Fibroblast of gingiva (primary cell): ENCODE results near the gene ATP10A.
A peak's percentile ranks its signal among the peaks of the same experiment; 100 is the strongest.

ENCODE experiments used
- DNase-seq: peaks from one replicate; pipeline ENCODE4 v3.0.0-alpha.2; 2011; ENCODE audit warnings: low read depth

The ATP10A gene

GRCh38 chr15:25863111-25863967 is at the start of gene ATP10A:
Gene ATP10A, minus strand, starts transcription at chr15:25863327. Its CDS starts 231 bp downstream, at chr15:25863096.
- peak; percentile 58 for DNase-seq

DNA sequence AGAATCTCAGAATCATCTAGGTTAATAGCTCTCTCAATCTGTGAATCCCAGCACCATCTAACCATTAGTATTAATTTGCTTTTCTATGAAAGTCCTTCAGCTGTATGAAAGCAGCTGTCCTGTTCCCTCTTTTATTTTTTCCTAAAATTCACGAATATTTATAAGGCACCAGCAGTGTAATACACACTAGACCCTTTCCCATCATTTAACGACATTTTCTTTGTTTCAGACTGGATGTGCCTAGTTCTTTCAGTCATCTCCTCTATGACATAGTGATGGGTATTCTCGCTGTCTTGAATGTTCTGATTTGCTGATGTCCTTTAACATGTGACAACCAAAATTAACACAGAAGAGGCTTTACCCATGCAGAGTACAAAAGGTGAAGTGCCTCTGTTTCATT is 48.9 kb upstream of the ATP10A start:
- DNase-seq: no peak

DNA sequence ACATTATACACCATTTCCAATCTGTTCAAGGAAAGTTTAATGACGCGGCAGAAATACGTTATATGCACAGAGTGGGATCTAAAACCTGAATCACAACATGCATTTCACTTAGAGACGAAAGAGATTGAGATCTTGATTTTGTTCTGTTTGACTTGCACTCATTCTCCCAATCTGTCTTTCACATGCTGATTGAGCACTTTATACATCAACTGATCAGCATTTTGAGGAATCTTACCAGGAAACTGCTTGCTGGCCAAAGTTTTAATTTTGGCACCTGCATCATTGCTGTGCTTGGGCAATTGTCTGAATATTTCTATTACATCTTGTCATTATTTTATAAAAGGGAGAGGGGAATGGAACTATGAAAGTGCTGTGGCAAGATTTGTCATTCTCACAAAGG is 47.7 kb upstream of the ATP10A start:
- DNase-seq: no peak

DNA sequence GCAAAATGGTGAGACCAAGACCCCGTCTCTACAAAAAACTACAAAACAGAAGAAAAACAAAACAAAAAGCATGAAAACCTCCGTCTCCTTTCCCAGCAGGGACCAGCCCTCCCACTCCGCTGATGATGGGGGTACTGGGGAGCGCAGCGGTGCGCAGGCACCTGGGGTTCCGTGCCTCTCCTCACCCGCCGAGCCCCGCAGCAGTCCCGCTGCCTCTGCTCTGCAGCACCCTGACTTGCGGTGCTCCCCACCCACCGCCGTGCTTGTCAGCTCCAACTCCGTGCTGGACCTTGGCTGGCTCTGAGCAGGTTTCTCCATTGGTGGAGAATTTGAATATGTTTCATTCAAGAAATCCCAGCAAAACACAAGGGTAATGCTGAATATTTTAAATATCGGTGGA is 46.7 kb upstream of the ATP10A start:
- DNase-seq: no peak

DNA sequence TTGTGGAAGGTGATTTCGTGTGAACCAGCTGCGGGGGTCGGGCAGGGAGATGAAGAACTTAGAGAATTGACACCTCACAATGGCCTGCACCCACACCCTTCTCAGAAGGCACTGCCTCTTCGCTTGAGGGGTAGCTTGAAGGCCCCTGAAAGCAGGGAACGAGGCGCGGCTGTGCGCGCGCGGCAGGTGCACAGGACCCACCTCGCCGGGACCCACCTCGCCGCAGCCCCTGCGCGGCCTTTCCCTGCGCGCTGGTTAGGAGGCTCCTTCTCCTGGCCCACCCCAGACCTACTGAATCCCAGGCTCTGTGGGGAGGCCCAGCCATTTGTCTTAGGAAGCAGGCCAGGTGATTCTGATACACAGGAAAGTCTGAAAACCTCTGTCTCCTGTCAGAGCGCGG is 46.2 kb upstream of the ATP10A start:
- no peak for DNase-seq

GRCh38 chr15:25905140-25905539 is 42.0 kb upstream of the ATP10A start:
- peak; percentile 89 for DNase-seq

DNA sequence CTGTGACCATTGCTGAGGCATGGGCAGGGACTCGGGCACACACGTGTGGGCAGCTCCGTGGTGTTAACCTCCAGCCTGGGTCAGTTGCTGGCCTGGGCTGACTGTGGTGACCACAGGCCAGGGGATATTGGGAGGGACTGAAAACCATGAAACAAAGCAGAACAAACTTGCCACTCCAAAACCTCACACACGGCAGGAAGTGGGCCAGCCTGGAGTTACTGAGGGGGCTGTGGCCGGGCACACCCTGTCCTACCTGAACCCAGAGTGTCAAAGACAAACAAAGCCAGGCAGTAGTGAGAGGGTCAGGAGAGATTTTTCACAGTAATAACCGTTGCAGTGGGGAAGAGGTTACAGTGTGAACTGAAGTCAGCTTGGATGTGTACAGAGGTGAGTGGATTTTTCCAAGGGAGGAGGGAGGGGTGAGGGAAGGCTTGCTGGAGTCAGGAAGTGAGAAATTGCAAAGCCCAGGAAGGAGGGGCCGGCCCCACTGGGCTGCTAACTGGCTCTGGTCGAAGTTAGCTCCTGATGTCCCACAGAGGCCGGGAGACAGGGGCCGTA is 40.0 kb upstream of the ATP10A start:
- DNase-seq: peak; percentile 18

DNA sequence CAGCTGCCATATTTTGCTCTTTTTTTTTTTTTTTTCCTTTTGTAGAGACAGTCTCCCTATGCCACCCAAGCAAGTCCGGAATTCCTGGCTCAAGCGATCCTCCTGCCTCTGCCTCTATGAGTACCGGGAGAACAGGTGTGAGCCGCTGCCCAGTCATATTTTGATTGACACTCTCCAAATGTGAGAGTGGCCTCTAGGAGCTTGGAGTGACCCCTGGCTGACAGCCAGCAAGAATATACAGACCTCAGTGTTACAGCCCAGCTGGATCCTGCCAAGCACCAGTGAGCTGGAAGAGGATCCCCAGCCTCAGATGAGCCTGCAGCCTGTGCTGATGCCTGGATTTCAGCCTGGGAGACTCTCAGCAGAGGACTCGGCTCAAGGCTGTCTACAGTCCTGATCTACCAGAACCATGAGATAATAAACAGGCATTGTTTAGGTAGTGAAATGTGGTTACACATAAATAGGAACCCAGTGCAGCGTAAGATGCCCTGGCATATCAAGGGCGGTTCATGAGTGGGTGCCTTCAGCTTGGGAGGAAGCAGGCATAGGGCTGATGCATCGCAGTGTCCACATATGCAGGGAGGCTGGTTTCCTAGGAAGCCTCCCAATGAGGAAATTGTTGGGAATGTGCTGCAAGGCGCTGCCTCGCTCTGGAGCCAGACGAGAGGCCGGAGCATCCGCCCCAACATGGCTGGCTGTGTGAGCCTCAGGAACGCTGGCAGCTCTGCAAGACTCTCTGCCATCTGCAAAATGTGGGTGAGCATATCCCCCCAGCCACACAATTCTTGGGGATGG is 38.9 kb upstream of the ATP10A start:
- DNase-seq: no peak

DNA sequence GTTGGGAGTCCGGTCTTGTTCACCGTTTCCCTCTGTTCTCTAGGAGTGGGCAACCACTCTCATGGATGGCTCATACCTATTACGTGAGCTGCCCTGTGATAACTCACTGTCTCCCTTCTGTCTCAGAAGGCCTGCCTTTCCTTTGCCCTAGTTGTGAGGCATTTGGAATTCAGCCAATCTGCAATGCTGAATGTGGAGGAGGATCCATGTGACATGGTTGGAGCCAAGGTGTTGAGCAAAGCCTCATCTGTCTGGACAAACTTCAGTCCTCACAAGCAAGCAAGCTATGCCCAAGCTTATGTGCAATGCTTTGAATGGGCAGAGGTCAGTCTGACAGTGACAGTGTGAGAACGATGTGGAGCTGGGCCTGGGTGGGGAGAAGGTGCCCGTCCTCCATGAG is 37.8 kb upstream of the ATP10A start:
- peak; percentile 56 for DNase-seq

GRCh38 chr15:25900431-25900830 is 37.3 kb upstream of the ATP10A start:
- peak; percentile 21 for DNase-seq

DNA sequence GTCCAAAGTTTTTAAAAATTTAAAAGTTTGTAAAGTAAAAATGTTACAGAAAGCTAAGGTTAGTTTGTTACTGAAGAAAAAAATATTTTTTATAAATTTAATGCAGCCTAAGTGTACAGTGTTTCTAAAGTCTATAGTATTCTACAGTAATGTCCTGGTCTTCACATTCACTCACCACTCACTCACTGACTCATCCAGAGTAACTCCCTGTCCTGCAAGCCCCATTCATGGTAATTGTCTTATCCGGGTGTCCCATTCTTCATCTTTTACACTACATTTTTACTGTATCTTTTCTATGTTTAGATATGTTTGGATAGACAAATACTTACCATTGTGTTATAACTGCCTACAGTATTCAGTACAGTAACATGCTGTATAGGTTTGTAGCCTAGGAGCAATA is 36.7 kb upstream of the ATP10A start:
- DNase-seq: no peak

DNA sequence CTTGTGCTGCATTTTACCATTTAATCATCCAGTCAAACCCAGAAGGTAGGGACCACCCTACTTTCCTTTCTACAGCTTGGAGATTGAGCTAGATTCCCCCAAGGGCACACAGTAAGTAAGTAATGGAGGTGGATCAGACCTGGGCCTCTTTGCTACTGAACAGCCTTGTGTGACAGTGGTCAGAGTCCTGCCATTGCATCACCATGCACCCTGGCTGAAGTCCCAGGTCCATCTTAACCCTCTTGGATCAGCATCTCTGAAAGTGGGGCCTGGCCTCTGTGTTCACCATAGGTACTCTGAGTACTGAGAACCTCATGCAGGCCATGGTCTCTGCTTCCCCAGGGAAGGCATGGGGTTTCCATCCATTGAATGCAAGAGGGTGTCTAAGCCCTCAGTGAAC is 34.5 kb upstream of the ATP10A start:
- DNase-seq: no peak

DNA sequence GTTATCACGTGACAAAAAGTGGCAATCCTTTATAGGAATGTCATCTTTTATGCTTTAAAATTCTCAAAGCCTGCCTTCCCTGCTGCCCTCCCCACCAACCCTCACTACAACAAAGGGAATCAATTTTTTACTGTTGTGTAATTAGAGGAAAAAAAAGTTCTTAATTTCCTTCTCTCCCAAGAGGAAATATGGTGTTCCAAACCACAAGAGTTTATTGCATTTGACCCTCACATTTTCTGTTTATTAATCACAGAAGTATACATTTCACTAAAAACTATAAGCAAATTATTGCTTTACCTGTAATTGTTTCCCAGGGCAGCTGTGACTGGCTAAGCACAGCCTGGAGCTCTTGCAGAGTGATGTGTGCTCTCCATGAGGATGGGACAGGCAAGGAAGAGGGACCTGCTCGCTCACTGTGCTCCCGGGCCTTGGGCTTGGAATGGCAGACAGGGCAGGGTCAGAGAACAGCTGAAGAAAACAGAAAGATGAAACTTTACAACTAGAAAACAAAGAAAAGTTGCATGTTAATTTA is 31.3 kb upstream of the ATP10A start:
- DNase-seq: peak; percentile 24

- DNase-seq: no peak
Measured at GRCh38 chr15:25893596-25893995, 30.5 kb upstream of the ATP10A start.

GRCh38 chr15:25892126-25892525 is 29.0 kb upstream of the ATP10A start:
- DNase-seq: no peak

DNA sequence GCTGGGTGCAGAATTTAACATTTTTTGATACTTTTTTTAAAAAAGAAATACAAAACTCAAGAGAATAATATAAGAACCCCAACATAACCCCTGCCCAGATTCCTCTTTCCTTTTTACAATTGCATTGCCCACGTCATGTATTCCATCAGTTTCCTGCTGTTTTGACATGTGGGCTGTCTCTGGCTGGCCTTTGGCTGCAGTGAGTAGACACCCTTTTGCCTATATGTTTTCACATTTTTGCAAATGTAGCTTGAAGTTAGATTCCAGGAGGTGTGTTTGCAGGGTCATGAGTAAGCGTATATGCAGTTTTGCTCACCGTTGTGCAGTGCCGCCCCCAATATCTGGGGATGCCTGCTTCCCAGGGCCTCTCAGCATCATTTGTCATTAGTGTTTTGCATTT is 28.0 kb upstream of the ATP10A start:
- DNase-seq: no peak

- peak; percentile 25 for DNase-seq
Measured at GRCh38 chr15:25890529-25890928, 27.4 kb upstream of the ATP10A start.

- no peak for DNase-seq
Measured at GRCh38 chr15:25887870-25888269, 24.7 kb upstream of the ATP10A start.

DNA sequence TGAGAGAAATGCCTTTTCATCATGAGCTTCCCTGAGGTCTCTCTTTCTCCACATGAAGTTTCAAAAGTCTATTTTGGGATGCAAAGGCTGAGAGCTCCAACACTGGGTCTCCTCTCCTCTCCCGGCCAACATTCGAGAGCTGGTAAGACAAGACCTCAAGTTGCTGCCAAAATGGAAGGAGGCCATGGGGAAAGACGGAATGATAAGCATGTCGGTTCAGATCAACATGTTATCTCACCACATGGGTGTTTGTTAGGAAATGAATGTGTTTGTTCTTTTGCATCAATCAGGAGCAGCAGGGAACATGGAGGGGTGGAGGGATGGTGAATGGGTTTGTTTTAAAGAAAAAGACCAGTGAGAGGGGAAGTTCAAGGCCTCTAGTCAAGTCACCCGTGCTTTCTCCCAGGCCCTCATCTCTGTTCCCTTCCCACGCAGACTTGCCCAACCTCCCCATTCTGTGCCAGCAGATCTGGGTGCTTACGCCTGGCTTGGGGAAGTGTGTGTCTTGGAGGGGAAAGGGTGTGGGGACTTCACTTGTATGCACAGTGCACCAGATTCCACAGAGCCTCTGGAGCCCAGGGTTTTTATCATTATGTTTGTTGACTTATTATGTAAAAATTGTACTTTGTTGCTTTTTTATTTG is 23.5 kb upstream of the ATP10A start:
- no peak for DNase-seq

DNA sequence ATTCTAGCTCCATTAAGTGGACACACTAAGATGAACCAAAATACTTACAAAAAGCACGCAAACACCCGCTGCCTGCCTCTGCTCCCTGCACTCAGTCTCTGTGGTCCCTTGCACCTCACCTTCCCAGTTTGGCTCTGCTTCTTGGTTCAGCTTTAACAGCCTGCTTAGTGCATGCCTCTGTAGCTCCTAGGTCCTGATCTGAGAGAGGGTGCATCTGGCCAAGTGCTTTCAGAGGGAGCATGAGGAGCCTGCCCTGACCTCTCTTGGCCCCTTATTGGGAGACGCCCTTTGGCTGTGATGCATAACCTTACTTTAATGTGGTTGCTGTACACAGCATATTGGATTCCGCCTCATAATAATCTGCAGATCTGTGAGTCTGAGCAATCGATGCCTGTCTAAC is 21.2 kb upstream of the ATP10A start:
- DNase-seq: no peak

DNA sequence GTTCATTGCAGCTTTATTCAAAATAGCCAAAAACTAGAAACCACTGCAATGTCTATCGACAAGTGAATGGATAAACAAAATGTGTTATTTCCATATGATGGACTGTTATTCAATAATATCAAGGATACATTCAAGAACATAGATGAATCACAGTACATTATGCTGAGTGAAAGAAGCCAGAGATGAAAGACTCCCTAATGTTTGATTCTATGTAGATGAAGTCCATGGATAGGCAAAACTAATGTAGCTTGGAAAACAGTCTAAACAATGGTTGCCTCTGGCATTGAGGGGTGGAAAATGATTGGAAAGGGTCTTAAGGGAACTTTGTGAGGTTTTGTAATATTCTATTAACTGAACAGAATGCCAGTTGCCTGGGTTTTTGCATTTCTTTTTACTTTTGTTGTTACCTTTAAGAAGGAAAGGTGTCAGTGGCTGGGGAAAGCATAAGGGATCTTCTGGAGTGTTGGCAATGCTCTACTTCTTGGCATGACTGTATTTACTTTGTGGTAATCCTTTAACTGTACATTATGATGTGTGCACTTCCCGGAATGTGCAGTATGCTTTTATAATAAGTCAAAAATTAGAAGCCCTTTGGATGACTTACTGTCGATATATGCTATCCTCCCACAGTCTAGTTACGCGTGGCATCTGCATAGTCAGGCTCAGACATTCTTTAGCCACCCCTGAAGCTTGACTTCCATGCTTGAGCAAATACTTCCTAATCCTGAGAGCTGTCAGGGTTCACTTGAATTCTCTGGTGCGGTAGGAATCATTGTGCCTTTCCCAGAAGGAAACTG is 20.5 kb upstream of the ATP10A start:
- DNase-seq: peak; percentile 84
